Measurements from ENCODE around the gene LRRC23. TPM values are rescaled to one million over a fixed set of nuclear protein-coding genes. Genes with fewer than 3 reads are reported as not detected.

LRRC23 gene
- total and polyA plus RNA-seq, 9 of the 15 experiments (the other 6 are each of a cell fraction or from before 2014, with no cell fraction given), result 2.2 to 7.0 (median 3.0) TPM

DNA sequence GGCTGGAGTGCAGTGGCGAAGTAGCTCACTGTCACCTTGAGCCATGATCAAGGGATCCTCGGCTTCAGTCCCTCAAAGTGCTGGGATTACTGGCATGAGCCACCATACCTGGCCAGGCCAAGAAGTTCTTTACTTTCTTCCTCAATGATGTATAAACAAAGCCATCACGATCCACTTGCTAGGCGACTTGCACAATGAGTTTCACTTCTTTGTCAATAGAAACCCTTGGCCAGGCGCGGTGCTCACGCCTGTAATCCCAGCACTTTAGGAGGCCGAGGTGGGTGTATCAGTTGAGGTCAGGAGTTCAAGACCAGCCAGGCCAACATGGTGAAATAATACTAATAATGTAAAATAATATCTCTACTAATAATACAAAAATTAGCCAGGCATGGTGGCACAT is 17.2 kb upstream of the LRRC23 start:
- H3K9me3 ChIP-seq (replicated peaks; ENCODE audit: control insufficient read depth, insufficient read depth, low read depth, low read length), result no peaks in the 10 kb centered on the region
- no peak for DNase-seq (ENCODE audit: extremely low read depth in 1 of 4, low spot score in 3 of 4)
- no peaks in the 10 kb centered on the region for H3K9me1 ChIP-seq (ENCODE audit: control insufficient read depth, insufficient read depth, low read length)
- no TSS peak for BruUV-seq (replicated peaks)
- intact Hi-C loops (cut with micrococcal nuclease), result no loop called here
- no peak overlapping the region for H3K9ac ChIP-seq (ENCODE audit: insufficient read depth in 1 of 2, low read depth in 2 of 2, low read length in 2 of 2)
- no peak for TF ChIP-seq ZNF780A (CRISPR knock-in tag; IDR thresholded peaks at IDR 0.05)
- TF ChIP-seq SAP30 (IDR thresholded peaks at IDR 0.05; ENCODE audit: borderline replicate concordance, insufficient read depth, low read depth, low read length, poor library complexity, severe bottlenecking), result no peak
- no peak for TF ChIP-seq BCL6 (CRISPR knock-in tag; IDR thresholded peaks at IDR 0.05)
- TF ChIP-seq MCM5 (IDR thresholded peaks at IDR 0.05; ENCODE audit: low read depth), result no peak
- TF ChIP-seq, protein P1, sequence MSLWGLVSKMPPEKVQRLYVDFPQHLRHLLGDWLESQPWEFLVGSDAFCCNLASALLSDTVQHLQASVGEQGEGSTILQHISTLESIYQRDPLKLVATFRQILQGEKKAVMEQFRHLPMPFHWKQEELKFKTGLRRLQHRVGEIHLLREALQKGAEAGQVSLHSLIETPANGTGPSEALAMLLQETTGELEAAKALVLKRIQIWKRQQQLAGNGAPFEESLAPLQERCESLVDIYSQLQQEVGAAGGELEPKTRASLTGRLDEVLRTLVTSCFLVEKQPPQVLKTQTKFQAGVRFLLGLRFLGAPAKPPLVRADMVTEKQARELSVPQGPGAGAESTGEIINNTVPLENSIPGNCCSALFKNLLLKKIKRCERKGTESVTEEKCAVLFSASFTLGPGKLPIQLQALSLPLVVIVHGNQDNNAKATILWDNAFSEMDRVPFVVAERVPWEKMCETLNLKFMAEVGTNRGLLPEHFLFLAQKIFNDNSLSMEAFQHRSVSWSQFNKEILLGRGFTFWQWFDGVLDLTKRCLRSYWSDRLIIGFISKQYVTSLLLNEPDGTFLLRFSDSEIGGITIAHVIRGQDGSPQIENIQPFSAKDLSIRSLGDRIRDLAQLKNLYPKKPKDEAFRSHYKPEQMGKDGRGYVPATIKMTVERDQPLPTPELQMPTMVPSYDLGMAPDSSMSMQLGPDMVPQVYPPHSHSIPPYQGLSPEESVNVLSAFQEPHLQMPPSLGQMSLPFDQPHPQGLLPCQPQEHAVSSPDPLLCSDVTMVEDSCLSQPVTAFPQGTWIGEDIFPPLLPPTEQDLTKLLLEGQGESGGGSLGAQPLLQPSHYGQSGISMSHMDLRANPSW (CRISPR knock-in tag; IDR thresholded peaks at IDR 0.05), result no peak
- TF ChIP-seq RFX1 (IDR thresholded peaks at IDR 0.05), result no peak
- TF ChIP-seq HMGN3 (IDR thresholded peaks at IDR 0.05; ENCODE audit: borderline replicate concordance, extremely low read depth, insufficient read length, low read depth, low read length), result no peak
- no peak for TF ChIP-seq XRCC3 (IDR thresholded peaks at IDR 0.05)
- no peak for TF ChIP-seq NR3C1 (CRISPR knock-in tag; IDR thresholded peaks at IDR 0.05)
- TF ChIP-seq RFX5 (IDR thresholded peaks at IDR 0.05; ENCODE audit: low read depth, low read length), result no peak
- H4K20me1 ChIP-seq (replicated peaks; ENCODE audit: control insufficient read depth, insufficient read depth, low read length), result no peaks in the 10 kb centered on the region
- peaks cover 12 to 23% of the 10 kb centered on the region in 2 experiments; a peak in 4 of 5 replicates for H3K4me1 ChIP-seq (replicated peaks in 1 of 2; ENCODE audit: control insufficient read depth in 2 of 2, insufficient read depth in 2 of 2, low read length in 2 of 2)
- peaks cover 14% of the 10 kb centered on the region; the same call in 1 of the 3 replicates for H3K36me3 ChIP-seq (ENCODE audit: control insufficient read depth, insufficient read depth, low read length)
- in situ Hi-C loops (cut with MboI), result no loop called here
- H3K4me2 ChIP-seq (ENCODE audit: insufficient read depth, low read length), result no peak overlapping the region
- H3K27ac ChIP-seq (ENCODE audit: extremely low read depth, low read depth, low read length), result no peak overlapping the region
- POLR2A ChIA-PET, result interaction anchor here (1.0 to 1.4 kb wide), 2 partner anchors 14 to 36 kb away, joined by 3 to 5 read pairs; partner anchors contain the start of genes SPSB2 and USP5
- WGBS (ENCODE audit: insufficient coverage, low coverage, missing lambda C conversion rate), result 74% methylated on average over 8 of the region's 8 CpGs
- 0 out of 2 replicates have a peak overlapping the region, but pooled peaks have one; percentile 39 for H2AFZ ChIP-seq (ENCODE audit: low read depth, low read length)
- no peak for FAIRE-seq
- H3K79me2 ChIP-seq (ENCODE audit: control insufficient read depth, insufficient read depth, low read length), result 0 out of 3 replicates have a peak, but pooled peaks cover 2% of the 10 kb centered on the region
- H3K27me3 ChIP-seq (ENCODE audit: control insufficient read depth in 2 of 2, insufficient read depth in 2 of 2, low read length in 2 of 2), result no peaks in the 10 kb centered on the region
- no peak overlapping the region for H3K4me3 ChIP-seq
- CTCF ChIA-PET (ENCODE audit: low intra/inter-chr PET ratio), result no interaction called here
- ATAC-seq, result no peak
